GM21825 (cell line): ENCODE results near the gene RPL13A.

Source experiments
- ATAC-seq: cut with Tn5 transposase; IDR thresholded peaks from one replicate; pipeline ENCODE4 v1.9.1; 2021; ENCODE audit warnings: mild to moderate bottlenecking, moderate library complexity; ENCODE audit not compliant: unreplicated experiment

The RPL13A gene

DNA sequence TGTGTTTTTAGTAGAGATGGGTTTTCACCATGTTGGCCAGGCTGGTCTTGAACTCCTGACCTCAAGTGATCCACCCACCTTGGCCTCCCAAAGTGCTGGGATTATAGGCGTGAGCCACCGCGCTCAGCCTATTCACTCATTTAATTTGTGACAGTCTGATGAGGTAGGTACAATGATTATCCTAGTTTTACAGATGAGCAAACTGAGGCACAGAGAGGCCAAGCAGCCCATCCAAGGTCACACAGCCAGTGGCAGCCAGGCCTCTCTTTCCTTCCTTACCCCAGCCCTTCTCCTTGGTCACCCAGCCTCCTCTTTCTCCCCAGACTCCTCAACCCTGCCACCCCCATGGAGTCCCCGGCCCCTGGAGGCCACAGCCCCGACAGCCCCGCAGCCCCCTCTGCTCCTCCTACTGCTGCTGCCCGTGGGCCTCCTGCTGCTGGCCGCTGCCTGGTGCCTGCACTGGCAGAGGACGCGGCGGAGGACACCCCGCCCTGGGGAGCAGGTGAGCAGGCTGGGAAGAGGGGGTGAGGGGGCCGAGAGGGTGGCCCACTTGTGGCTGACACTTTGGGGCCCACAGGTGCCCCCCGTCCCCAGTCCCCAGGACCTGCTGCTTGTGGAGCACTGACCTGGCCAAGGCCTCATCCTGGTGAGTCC lies 7.3 kb upstream of the RPL13A start:
- ATAC-seq: no peak

DNA sequence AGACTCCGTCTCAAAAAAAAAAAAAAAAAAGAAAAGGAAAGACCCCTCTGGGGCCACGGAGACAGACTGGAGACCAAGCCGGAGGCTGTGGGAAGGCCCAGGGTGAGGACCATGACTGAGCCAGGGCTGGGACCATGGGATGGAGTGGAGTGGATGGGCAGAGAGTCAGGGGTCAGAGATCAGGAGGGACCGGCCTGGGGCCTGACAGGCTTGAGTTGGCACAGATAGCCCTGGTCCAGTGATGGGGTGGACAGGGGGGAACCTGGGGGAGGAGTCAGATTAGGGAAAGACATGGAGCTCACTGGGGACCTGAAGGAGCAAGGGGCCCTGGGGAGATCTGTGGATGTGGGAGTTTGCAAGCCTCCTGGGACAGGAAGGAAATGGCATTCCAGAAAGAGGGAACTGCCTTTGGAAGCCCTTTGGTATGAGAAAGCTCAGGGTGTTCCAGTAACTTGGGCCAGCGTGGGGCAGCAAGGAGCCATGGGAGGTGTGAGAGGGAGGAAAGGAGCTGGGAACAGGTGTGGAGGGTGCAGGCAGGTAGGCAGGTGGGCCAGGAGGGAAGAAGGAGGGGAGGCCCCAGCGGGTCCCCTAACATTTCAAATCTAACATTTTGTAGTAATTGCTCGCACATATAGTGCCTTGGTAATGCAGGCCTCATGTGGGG lies 6.3 kb upstream of the RPL13A start:
- ATAC-seq: no peak

DNA sequence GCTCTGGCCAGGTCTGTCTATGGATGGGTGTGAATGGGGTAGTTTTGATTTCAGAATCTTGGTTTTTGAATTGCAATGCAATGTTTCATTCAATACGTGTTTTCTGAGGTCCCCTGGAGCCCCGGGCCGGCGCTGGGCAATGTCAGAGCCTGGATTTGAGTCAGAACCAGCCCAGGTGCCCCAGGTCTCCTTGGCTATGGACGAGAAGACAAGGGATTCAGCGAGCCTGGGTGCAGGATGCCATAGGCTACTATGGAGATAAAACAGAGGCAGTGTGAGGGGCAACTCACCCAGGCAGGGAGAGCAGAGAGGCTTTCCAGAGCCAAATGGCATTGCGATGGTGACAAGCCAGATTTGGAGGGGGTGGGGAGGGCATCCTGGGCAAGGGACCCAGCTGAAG lies 1.2 kb upstream of the RPL13A start:
- ATAC-seq: no peak

DNA sequence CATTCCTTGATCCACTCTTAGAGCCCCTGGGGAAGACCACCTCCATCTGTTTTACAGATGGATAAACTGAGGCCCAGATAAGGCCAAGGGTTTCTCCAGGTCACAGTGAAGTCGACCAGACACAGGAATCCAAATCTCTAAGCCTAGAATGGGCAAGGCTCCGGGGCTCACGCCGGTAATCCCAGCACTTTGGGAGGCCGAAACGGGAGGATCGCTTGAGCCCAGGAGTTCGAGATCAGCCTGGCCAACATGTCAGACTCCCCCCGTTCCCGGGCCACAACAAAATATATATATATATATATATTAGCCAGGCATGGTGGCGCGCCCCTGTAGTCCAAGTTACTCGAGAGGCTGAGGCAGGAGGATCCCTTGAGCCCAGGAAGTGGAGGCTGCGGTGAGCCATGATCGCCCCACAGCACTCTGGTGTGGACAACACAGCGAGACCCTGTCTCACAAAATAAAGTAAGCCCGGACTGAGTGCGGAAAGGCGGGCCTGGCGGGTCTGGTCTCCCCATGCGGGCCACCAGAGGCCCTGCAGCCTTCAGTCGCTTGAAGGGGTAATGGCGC lies 615 bp upstream of the RPL13A start:
- no peak for ATAC-seq

DNA sequence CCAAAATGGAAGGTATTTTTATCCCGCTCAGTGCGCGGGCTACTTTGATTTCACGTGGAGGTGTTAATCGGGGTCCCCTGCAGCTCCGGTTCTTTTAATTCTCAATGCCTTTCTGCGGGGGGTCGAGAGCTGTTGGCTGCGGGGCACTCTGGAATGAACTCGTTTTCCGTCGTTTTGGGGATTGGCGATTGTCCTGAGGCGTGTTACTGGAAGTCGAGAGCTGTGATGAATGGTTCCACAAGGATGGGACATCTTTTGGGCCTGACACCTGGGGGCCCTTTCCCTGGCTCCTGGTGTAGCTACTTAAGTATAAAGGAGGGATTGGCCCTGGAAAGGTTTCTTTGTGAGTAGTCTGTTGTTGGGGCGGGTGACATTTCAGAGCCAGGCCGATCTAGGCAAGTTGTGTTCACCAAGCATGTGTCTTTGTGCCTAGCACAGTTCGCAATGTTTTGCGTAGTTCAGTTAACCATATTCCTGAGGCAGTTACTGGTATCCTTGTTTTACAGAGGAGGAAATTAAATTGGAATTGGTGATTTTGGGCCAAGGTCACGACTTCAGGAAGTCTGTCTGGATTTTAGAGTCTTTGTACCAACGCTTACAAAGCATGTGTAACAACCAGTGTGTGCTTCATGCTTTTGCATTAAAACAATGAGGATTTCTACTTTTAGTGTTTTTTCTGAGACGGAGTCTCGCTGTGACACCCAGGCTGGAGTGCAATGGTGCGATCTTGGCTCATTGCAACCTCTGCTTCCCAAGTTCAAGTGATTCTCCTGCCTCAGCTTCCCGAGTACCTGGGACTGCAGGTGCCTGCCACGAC lies 846 bp downstream of the RPL13A start:
- ATAC-seq: no peak

DNA sequence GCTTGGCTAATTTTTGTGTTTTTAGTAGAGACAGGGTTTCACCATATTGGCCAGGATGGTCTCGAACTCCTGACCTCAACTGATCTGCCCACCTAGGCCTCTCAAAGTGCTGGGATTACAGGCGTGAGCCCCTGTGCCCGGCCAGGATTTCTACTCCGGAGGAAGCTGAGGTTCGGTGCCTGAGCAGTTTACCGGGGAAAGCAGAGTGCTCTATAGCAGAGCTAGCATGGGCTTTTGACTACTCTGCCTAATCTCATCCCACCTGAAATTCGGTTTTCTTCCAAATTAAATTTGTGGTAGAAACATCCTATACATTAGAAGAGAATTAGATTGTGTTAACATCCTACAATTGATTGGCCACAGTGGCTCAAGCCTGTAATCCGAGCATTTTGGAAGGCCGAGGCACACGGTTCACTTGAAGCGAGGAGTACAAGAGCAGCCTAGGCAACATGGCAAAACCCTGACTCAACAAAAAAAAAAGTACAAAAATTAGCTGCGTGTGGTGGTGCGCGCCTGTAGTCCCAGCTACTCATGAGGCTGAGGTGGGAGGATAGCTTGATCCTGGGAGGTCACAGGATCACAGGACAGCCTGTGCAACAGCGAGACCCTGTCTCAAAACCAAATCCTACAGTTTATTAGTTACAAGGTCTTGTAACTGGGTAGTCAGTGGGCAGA lies 1.6 kb downstream of the RPL13A start:
- no peak for ATAC-seq

DNA sequence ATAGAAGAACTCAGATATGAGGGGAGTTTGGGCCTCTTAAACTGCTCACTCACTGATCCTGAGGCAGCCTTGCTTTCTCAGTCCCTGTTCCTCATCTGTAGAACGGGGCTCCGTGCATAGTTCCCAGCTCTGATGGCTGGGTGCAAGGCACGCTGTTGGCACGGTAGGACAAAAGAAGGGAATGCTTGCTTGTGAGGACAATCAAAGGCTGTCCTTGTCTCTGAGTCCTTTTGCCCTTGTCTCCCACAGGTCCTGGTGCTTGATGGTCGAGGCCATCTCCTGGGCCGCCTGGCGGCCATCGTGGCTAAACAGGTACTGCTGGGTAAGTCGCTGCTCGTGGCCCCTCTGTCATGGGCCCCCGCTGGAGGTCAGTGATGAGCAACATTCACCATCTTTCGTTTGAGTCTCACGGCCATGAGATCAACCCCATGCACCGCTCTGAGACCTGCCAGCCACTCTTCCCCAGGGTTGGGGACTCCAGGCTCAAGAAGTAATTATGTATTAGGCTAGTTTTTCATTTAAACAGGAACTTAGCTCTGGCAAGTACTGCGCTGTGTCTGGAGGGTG lies 2.3 kb downstream of the RPL13A start:
- ATAC-seq: no peak

DNA sequence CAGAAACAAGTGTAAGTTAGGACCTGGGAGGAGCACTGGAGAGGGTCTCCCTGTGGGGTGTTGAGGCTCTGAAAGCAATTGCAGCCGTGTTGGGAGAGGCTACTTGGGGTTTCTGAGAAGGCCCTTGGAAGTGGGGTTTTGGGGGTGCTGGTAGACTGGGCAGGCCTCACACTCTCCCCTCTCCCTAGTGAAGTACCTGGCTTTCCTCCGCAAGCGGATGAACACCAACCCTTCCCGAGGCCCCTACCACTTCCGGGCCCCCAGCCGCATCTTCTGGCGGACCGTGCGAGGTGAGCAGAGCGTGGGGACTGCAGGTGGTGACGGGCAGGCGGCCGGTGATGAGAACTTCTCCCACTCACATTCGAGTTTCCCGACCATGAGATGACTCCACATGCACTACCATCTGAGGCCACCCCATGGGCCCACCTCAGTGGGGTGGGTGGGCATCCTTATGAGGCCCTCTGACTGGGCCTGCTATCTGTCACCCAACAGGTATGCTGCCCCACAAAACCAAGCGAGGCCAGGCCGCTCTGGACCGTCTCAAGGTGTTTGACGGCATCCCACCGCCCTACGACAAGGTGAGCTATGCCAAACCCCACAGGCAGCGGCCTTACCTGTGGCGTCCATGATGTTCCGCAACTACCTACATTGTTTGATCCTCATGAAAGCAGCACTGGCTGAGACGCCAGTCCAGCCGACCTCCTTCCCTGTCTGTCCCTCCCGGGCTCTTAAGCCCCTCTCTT lies 3.0 kb downstream of the RPL13A start:
- ATAC-seq: no peak

DNA sequence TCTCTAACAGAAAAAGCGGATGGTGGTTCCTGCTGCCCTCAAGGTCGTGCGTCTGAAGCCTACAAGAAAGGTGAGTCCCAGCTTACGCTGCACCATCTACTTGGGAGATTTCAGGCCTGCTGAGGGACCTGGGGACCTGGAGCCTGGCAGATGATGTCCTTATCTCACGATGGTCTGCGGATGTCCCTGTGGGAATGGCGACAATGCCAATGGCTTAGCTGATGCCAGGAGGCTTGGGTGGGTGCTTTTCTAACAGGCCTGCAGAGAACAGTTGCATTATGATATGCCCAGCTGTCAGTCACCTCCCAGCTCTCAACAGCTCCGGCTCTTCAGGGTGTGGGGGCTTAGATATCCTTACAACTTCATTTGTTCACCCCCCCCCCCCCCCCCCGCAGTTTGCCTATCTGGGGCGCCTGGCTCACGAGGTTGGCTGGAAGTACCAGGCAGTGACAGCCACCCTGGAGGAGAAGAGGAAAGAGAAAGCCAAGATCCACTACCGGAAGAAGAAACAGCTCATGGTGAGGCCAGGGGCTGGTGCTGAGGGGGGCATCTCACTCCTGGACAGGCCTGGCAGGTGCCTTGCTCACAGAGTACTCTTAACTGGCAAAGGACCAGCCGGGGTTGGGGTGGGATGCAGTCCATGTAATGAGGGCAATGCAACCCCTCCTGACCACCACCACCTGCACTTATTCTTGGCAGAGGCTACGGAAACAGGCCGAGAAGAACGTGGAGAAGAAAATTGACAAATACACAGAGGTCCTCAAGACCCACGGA lies 3.8 kb downstream of the RPL13A start:
- ATAC-seq: no peak

DNA sequence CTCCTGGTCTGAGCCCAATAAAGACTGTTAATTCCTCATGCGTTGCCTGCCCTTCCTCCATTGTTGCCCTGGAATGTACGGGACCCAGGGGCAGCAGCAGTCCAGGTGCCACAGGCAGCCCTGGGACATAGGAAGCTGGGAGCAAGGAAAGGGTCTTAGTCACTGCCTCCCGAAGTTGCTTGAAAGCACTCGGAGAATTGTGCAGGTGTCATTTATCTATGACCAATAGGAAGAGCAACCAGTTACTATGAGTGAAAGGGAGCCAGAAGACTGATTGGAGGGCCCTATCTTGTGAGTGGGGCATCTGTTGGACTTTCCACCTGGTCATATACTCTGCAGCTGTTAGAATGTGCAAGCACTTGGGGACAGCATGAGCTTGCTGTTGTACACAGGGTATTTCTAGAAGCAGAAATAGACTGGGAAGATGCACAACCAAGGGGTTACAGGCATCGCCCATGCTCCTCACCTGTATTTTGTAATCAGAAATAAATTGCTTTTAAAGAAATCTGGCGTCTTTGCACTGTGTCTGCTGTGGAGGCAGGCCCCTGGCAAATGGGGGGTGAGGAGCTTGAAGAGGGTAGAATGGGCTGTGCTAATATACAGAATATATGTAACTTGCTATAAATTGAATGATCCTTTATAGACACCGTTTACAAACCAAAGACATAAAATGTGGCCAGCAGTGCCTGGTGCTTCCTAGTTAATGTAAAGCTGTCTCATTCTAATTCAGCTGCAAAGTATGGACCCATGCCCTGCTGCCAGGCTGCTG lies 4.6 kb downstream of the RPL13A start:
- ATAC-seq: no peak

DNA sequence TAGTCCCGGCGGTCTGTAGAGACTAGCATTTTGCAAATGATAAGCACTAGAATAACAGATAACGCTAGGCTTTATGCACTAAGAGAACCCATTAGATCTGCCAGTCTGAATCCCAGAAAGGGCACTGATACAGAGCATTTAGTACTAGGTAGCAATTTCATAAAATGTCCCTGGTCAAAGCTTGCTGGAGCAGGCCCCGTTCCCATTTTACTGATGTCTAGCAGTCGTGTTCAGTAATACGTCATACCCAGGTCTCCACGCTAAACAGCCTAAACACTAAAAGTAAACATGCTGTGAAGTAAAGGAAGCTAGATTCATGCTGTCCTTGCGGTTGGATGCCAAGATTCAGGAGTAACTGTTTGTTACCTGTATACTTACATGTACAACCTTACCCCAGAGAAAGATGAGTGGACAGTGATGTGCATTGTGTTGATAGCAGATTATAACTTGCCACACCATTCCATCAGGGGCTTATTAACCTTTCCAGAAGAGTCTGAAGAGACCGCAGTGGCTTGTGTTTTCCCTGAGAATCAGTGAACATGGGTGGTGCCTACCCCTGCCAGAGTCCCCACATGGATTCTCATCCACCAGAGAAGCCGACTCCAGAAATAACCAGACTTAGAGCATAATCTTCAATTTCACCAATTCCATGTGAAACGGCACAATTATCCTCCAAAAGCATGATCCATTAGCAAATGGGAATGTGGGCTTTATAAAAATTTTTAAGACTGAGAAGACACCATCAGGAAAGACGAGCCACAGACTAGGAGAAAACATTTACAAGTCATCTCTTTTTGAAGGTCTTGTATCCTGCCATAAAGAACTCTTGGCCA lies 5.4 kb downstream of the RPL13A start:
- no peak for ATAC-seq

DNA sequence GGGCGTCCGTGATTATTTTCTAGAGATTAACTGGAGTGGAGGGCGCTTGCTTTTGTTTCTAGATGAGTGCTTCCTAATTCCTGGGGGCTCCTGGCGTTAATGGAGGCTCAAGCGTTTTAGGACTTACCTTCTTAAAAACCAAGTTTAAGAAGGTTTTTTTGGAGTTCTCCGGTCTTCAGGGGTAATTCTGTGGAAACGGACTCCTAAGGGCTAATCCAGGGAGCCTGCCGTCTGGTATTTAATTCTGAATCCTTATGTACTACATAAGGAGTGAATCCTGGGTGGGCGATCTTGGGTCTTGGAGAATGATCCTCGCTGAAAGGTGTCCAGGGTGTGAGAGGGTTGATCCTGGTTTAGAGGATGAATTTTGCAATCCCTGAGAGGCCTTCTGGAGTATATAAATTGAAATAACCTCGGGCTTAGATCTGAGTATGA lies 9.2 kb downstream of the RPL13A start:
- ATAC-seq: no peak

DNA sequence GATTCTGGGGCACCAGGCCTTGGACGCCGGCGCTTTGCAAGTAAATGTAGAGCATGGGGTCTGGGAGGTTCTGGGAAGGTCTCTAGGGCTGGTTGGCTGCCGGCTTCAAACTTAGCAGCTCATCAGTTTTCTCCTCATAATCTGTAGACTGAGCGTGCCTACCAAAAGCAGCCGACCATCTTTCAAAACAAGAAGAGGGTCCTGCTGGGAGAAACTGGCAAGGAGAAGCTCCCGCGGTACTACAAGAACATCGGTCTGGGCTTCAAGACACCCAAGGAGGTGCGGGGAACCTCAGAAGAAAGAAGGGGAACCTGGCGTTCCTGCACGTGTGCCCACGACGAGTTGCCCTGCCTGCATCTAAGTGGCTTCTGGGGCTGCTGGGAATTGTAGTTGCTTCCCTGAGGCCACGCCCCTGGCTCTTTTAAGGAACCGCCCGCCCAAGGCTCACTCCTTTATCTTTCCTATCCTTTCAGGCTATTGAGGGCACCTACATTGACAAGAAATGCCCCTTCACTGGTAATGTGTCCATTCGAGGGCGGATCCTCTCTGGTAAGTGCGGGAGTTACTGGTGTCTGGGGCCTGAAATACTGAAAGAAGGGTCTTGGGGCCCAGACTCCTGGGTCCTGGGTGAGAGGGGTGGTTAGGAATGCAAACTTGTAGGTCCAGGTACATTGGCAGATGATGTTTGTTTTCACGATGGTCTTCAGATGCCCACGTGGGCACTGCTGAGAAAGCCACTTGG lies 9.8 kb downstream of the RPL13A start:
- ATAC-seq: no peak

DNA sequence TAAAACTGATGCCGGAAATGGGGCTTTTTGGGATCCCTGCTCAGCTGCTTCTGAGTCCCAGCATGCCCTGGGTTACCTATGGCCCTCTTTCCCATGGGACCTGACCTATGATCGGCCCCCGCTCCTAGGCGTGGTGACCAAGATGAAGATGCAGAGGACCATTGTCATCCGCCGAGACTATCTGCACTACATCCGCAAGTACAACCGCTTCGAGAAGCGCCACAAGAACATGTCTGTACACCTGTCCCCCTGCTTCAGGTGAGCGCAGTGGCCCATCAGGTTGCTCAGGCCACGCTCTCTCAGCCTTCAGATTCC lies 10.3 kb downstream of the RPL13A start:
- no peak for ATAC-seq

DNA sequence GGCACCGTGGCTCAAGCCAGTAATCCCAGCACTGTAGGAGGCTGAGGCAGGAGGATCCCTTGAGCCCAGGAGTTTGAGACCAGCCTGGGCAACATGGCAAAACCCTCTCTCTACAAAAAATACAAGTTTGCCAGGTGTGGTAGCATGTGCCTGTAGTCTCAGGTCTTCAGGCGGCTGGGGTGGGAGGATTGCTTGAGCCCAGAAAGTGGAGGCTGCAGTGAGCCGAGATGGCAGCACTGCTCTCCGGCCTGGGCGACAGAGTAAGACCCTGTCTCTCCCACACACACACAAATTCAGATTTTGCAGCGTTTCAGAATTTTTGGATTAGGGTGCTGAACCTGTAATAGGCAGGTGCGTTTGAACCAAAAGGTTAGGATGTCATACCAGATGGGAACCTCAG lies 11.1 kb downstream of the RPL13A start:
- ATAC-seq: no peak

DNA sequence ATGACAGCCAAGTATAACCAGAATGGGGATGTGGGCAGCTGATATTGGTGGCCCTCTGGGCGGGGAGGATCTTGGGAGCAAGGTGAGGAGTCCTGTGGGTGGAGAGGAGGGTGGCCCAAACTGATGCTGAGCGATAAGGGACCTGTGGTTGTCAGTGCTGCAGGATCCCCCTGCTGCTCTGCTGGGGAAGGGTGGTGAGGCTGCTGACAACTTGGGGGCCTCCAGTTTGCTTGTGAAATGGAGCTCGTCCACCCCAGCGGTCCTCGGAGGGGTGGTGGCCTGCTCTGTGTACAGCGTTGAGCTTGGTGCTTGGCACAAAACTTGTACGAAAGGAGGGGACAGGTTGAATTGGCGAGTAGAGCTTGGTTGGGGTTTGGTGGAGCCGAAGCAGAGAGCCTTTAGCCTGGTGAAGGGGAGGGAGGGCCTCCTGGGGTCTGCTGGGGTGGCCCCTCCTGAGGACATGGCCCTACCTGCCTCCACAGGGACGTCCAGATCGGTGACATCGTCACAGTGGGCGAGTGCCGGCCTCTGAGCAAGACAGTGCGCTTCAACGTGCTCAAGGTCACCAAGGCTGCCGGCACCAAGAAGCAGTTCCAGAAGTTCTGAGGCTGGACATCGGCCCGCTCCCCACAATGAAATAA lies 11.7 kb downstream of the RPL13A start:
- ATAC-seq: no peak
